Measurements from ENCODE around the gene EFNA4. TPM values are rescaled to one million over a fixed set of nuclear protein-coding genes. Genes with fewer than 3 reads are reported as not detected.

Gene EFNA4
- total and polyA plus RNA-seq, 2 of the 4 experiments (the other 2 are of a cell fraction), result 3.8 to 11.8 TPM

DNA sequence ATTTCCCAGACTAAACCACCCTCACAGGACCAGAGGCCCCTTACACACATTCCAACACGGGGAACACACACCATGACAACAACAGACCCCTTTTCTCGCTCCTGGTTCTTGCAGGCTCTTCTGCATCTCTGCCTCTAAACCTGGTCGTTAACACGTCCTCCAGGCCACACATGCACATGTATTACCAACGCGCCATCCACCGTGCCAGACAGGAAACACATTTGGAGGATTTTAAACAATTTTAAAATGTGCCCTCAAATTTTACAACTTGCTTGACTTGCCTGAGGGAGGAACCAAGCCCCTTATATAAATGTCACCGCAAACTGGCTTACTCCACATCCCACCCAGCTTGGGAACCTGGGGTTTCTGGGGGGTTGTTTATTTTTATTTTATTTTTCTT, 47.3 kb downstream of the EFNA4 start:
- WGBS, 2 experiments (ENCODE audit: extremely low coverage in 2 of 2, insufficient read length in 1 of 2), result 83% methylated on average over 4 of the region's 8 CpGs; no CpG with 5 or more reads in 1 of the 2 experiments
- ATAC-seq (ENCODE audit: low read depth) (no peak), DNase-seq (no peak)
- Histone ChIP-seq H3K4me3 (ENCODE audit: insufficient read depth, low read depth, low read length) (no peak overlapping the region), H3K79me1 (ENCODE audit: low read depth in 1 of 2, low read length in 2 of 2) (no peaks in the 10 kb centered on the region), H3K4me2 (ENCODE audit: low read depth, low read length) (no peak overlapping the region), H2BK120ac (ENCODE audit: low read depth, low read length) (no peak overlapping the region), H3K14ac (replicated peaks; ENCODE audit: low read depth, low read length) (no peak overlapping the region), H2BK5ac (ENCODE audit: low read depth, low read length, poor library complexity, severe bottlenecking) (no peak overlapping the region), H2AK5ac (ENCODE audit: low read depth, low read length) (no peak overlapping the region), H2AK9ac (replicated peaks; ENCODE audit: low read depth, low read length, poor library complexity) (no peak overlapping the region), H3K9me3 (ENCODE audit: control insufficient read depth, insufficient read depth, low read length) (no peaks in the 10 kb centered on the region), H3K23ac (ENCODE audit: low read depth, low read length) (no peak overlapping the region), H3K4ac (ENCODE audit: low read depth, low read length) (no peak overlapping the region), H2BK15ac (ENCODE audit: low read depth, low read length) (no peak overlapping the region), H3K27me3 (ENCODE audit: control insufficient read depth, insufficient read depth, low read length) (peaks cover 53% of the 10 kb centered on the region), H3K9me1 (ENCODE audit: insufficient read depth, low read length) (no peaks in the 10 kb centered on the region), H2AFZ (replicated peaks; ENCODE audit: low read length, poor library complexity) (no peak overlapping the region), H4K20me1 (ENCODE audit: insufficient read depth, low read length) (no peaks in the 10 kb centered on the region), H3K9ac (ENCODE audit: low read depth, low read length) (no peak overlapping the region), H3K4me1 (ENCODE audit: control insufficient read depth, insufficient read depth, low read length) (no peaks in the 10 kb centered on the region), H3K27ac (ENCODE audit: insufficient read depth, low read length) (no peak overlapping the region), H3K56ac (ENCODE audit: extremely low read depth, insufficient read depth, low read length) (no peak overlapping the region), H4K91ac (ENCODE audit: insufficient read depth, low read depth, low read length) (no peak overlapping the region), H2BK20ac (ENCODE audit: low read depth, low read length) (no peak overlapping the region), H4K5ac (ENCODE audit: low read depth, low read length) (no peak overlapping the region), H4K8ac (ENCODE audit: low read depth in 2 of 2, low read length in 2 of 2) (no peak overlapping the region), H3K18ac (ENCODE audit: low read depth, low read length) (no peak overlapping the region), H3K36me3 (ENCODE audit: control insufficient read depth, insufficient read depth, low read length) (no peaks in the 10 kb centered on the region)
- ChIA-PET POLR2A (ENCODE audit: unreplicated experiment) (no interaction called here), CTCF (interaction anchor here (0.6 kb wide), 1 partner anchor 32 kb away, joined by 3 read pairs; no protein-coding TSS in a partner anchor)
- intact Hi-C loops (cut with micrococcal nuclease) (no loop called here), dilution Hi-C loops (cut with HindIII; ENCODE audit: low sequenced_read_pairs, unreplicated experiment) (no loop called here), in situ Hi-C loops (cut with MboI; ENCODE audit: low sequenced_read_pairs) (no loop called here)
- TF ChIP-seq CHD1 (IDR thresholded peaks at IDR 0.05; ENCODE audit: low read depth, low read length) (no peak), BHLHE40 (IDR thresholded peaks at IDR 0.05; ENCODE audit: low read depth, low read length) (no peak), CEBPB (IDR thresholded peaks at IDR 0.05; ENCODE audit: low read depth, low read length) (no peak), FOS (IDR thresholded peaks at IDR 0.05; ENCODE audit: low read depth, low read length) (no peak), MXI1 (IDR thresholded peaks at IDR 0.05; ENCODE audit: borderline replicate concordance, low read depth, low read length) (no peak)
- TF ChIP-seq, protein P1, sequence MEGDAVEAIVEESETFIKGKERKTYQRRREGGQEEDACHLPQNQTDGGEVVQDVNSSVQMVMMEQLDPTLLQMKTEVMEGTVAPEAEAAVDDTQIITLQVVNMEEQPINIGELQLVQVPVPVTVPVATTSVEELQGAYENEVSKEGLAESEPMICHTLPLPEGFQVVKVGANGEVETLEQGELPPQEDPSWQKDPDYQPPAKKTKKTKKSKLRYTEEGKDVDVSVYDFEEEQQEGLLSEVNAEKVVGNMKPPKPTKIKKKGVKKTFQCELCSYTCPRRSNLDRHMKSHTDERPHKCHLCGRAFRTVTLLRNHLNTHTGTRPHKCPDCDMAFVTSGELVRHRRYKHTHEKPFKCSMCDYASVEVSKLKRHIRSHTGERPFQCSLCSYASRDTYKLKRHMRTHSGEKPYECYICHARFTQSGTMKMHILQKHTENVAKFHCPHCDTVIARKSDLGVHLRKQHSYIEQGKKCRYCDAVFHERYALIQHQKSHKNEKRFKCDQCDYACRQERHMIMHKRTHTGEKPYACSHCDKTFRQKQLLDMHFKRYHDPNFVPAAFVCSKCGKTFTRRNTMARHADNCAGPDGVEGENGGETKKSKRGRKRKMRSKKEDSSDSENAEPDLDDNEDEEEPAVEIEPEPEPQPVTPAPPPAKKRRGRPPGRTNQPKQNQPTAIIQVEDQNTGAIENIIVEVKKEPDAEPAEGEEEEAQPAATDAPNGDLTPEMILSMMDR (conservative IDR thresholded peaks at IDR 0.05; ENCODE audit: low read depth, low read length), result no peak
- no TSS peak for BruUV-seq (replicated peaks)
